SK-N-SH (cell line): ENCODE data around the gene DUSP3. TPM values are rescaled to one million over a fixed set of nuclear protein-coding genes. Genes with fewer than 3 reads are reported as not detected.

Source experiments
- CTCF ChIA-PET: fragments of 300-600, 350-600 bp; formaldehyde crosslinking; extraction: SDS; loops from one replicate; lab custom pipeline; 2021; lab: Yijun Ruan, JAX
- POLR2A ChIA-PET: fragments of 350-600 bp; sonication (Branson Sonifier 250); formaldehyde crosslinking; extraction: SDS; loops from one replicate; lab custom pipeline; 2020; ENCODE audit warnings: antibody characterized with exemption, inconsistent platforms; lab: Yijun Ruan, JAX
- DNase-seq: peaks from one replicate; pipeline ENCODE4 v3.0.0; 2012
- H2AFZ ChIP-seq: fragments of 200-600 bp; sonication (generic); 2 replicates; pipeline ENCODE4 v1.8.1; 2016; ENCODE audit warnings: antibody characterized with exemption, mild to moderate bottlenecking, low read depth
- H3F3A ChIP-seq: fragments of 200-600 bp; sonication (generic); replicated peaks from 2 replicates; pipeline ENCODE3; 2016; ENCODE audit warnings: antibody characterized with exemption, mild to moderate bottlenecking; ENCODE audit not compliant: insufficient read depth
- H3K27ac ChIP-seq, 2 experiments: fragments of 200-500 bp in 1 of 2; fragments of 200-600 bp in 1 of 2; sonication (Bioruptor generic) in 1 of 2; sonication (generic), shearing (Covaris generic) in 1 of 2; 2 replicates each; pipeline versions ENCODE4 v1.5.1 to v1.6.1; 2014 to 2016; ENCODE audit warnings: low read depth in 2 of 2, inconsistent platforms in 1 of 2, low read length in 1 of 2, mild to moderate bottlenecking in 1 of 2, mixed read lengths in 1 of 2
- H3K27me3 ChIP-seq: fragments of 200-600 bp; sonication (generic), shearing (Covaris generic); 2 replicates; pipeline ENCODE4 v1.6.1; 2016; ENCODE audit warnings: mixed run types; ENCODE audit not compliant: insufficient read depth
- H3K36me3 ChIP-seq, 2 experiments: fragments of 200-500 bp in 1 of 2; fragments of 200-600 bp in 1 of 2; sonication (Bioruptor generic) in 1 of 2; sonication (generic) in 1 of 2; replicated peaks in 1 of 2; 2 replicates each; pipeline versions ENCODE3 to v1.5.1; 2014 to 2016; ENCODE audit warnings: low read length in 1 of 2, mild to moderate bottlenecking in 1 of 2; ENCODE audit not compliant: insufficient read depth in 2 of 2, control insufficient read depth in 1 of 2
- H3K4me1 ChIP-seq, 2 experiments: fragments of 200-500 bp in 1 of 2; fragments of 200-600 bp in 1 of 2; sonication (Bioruptor generic) in 1 of 2; sonication (generic), shearing (Covaris generic) in 1 of 2; 2 replicates each; pipeline versions ENCODE4 v1.5.1 to v1.6.1; 2014 to 2016; ENCODE audit warnings: low read depth in 1 of 2, low read length in 1 of 2, mixed run types in 1 of 2; ENCODE audit not compliant: insufficient read depth in 2 of 2, control insufficient read depth in 1 of 2
- H3K4me2 ChIP-seq: fragments of 200-600 bp; sonication (generic), shearing (Covaris generic); 2 replicates; pipeline ENCODE4 v1.6.1; 2017; ENCODE audit warnings: mixed run types
- H3K4me3 ChIP-seq, 2 experiments: fragments of 200-500 bp in 1 of 2; fragments of 200-600 bp in 1 of 2; sonication (Bioruptor generic) in 1 of 2; sonication (generic), shearing (Covaris generic) in 1 of 2; 2 replicates each; pipeline versions ENCODE4 v1.5.1 to v1.8.1; 2014 to 2016; ENCODE audit warnings: low read depth in 2 of 2, inconsistent platforms in 1 of 2, low read length in 1 of 2, mild to moderate bottlenecking in 1 of 2, mixed read lengths in 1 of 2, moderate library complexity in 1 of 2
- H3K79me2 ChIP-seq: fragments of 200-600 bp; sonication (generic); 2 replicates; pipeline ENCODE4 v1.8.1; 2017; ENCODE audit warnings: mild to moderate bottlenecking; ENCODE audit not compliant: insufficient read depth
- H3K9ac ChIP-seq: fragments of 200-600 bp; sonication (generic); 2 replicates; pipeline ENCODE4 v1.6.1; 2017; ENCODE audit warnings: mixed run types
- H3K9me2 ChIP-seq: fragments of 200-600 bp; sonication (generic); 2 replicates; pipeline ENCODE4 v1.6.1; 2017; ENCODE audit warnings: mixed run types
- H3K9me3 ChIP-seq: fragments of 200-600 bp; sonication (generic); 2 replicates; pipeline ENCODE4 v1.6.1; 2017; ENCODE audit warnings: mixed run types, mild to moderate bottlenecking, moderate library complexity
- H4K20me1 ChIP-seq: fragments of 200-600 bp; sonication (generic); 2 replicates; pipeline ENCODE4 v1.6.1; 2017; ENCODE audit warnings: mild to moderate bottlenecking, mixed run types; ENCODE audit not compliant: insufficient read depth
- ELF1 ChIP-seq: IDR thresholded peaks from 2 replicates; pipeline ENCODE4 v1.4.0; 2012
- FOXJ3 ChIP-seq: sonication (generic); formaldehyde crosslinking; IDR thresholded peaks from 2 replicates; pipeline ENCODE4 v1.5.1; 2020; ENCODE audit warnings: mild to moderate bottlenecking, missing genetic modification reagents
- MEF2A ChIP-seq: IDR thresholded peaks from 2 replicates; pipeline ENCODE4 v1.4.0; 2012; ENCODE audit warnings: low read depth, borderline replicate concordance
- MXI1 ChIP-seq: IDR thresholded peaks from 2 replicates; pipeline ENCODE4 v1.6.1; 2012; ENCODE audit warnings: mild to moderate bottlenecking, low read depth, low read length, improper control_type of control experiment
- POLR2AphosphoS5 ChIP-seq: IDR thresholded peaks from 2 replicates; pipeline ENCODE4 v1.6.1; 2012; ENCODE audit warnings: low read depth, low read length
- RFX5 ChIP-seq: IDR thresholded peaks from 2 replicates; pipeline ENCODE4 v1.6.1; 2012; ENCODE audit warnings: mild to moderate bottlenecking, improper control_type of control experiment, low read length
- RXRA ChIP-seq: IDR thresholded peaks from 2 replicates; pipeline ENCODE4 v1.4.0; 2012; ENCODE audit warnings: low read depth, mild to moderate bottlenecking, borderline replicate concordance
- SIN3A ChIP-seq: IDR thresholded peaks from 2 replicates; pipeline ENCODE4 v1.6.1; 2012; ENCODE audit warnings: low read depth, mild to moderate bottlenecking, low read length, moderate library complexity, borderline replicate concordance
- WGBS: methylation state at CpG from one replicate; pipeline ENCODE4 v1.1.6; 2017; ENCODE audit warnings: low lambda C conversion rate; 5-methylcytosine and 5-hydroxymethylcytosine counted together
- polyA plus RNA-seq, 3 experiments: library from polyadenylated mRNA; depleted of rRNA; stranded (reverse); fragments of >200 nt; gene quantifications; 2 replicates each; pipeline ENCODE4 v1.2.3, GENCODE V29; 2012
- TF ChIP-seq, protein P1 (sequence below): IDR thresholded peaks from 2 replicates; pipeline ENCODE4 v1.4.0; 2012; ENCODE audit warnings: low read depth
- TF ChIP-seq, protein P2 (sequence below): fragments of 150-350 bp; IDR thresholded peaks from 2 replicates; pipeline ENCODE4 v1.6.1; 2016; ENCODE audit warnings: mild to moderate bottlenecking, low read depth, low read length
- TF ChIP-seq, protein P3 (sequence below): fragments of 200-600 bp; sonication (generic); IDR thresholded peaks from 2 replicates; pipeline ENCODE4 v1.6.1; 2017; ENCODE audit warnings: antibody characterized with exemption, mild to moderate bottlenecking, moderate library complexity
- TF ChIP-seq, protein P4 (sequence below): IDR thresholded peaks from 2 replicates; pipeline ENCODE4 v1.6.1; 2012; ENCODE audit warnings: mild to moderate bottlenecking, low read depth, low read length, moderate library complexity

Gene DUSP3
- polyA plus RNA-seq, 1 of the 3 experiments (the other 2 are of a cell fraction), result 31.5 TPM

DNA sequence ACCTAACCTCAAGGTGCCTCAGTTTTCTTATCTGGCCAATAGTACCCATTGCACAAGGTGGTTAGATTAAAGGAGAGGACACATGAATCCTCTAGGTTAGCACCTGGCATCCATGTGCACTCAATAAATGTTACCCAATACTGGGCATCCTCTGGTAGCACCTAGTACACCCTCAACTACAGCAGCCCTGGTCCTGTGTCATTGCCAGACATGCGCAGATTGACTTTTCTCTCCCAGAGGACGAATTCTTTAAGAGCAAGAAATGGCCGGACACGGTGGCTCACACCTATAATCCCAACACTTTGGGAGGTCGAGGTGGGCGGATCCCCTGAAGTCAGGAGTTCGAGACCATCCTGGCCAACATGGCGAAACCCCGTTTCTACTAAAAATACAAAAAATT, 7.3 kb downstream of the DUSP3 start (continued):
- TF ChIP-seq, protein P1, sequence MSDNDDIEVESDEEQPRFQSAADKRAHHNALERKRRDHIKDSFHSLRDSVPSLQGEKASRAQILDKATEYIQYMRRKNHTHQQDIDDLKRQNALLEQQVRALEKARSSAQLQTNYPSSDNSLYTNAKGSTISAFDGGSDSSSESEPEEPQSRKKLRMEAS, result no peak
- no peak for TF ChIP-seq RFX5
- TF ChIP-seq FOXJ3, result no peak
- TF ChIP-seq SIN3A, result no peak
- no peak for TF ChIP-seq POLR2AphosphoS5
- TF ChIP-seq, all 33 proteins: peak for 0

DNA sequence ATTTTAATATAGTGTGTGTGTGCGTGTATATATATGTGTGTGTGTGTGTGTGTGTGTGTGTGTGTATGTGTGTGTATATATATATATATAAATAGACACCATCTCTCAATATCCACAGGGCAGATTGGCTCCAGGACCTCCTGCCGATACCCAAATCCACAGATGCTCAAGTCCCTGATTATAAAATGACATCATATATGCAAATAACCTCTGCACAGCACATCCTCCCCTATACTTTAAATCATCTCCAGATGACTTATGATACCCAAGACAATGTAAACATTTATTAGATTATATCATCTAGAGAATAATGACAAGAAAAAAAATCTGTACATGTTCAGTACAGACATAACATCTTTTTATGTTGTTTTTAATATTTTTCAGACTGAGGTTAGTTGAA, 7.8 kb downstream of the DUSP3 start:
- WGBS, result 96% methylated on average over 2 of the region's 2 CpGs
- Histone ChIP-seq H3K4me3 (no peak overlapping the region), H3K27ac (no peak overlapping the region), H3K79me2 (peaks cover 24% of the 10 kb centered on the region), H3K9ac (no peak overlapping the region), H3K4me2 (no peak overlapping the region), H3K4me1 (no peaks in the 10 kb centered on the region), H3K9me2 (no peaks in the 10 kb centered on the region), H3K27me3 (no peaks in the 10 kb centered on the region), H3K36me3 (peaks cover 42 to 61% of the 10 kb centered on the region in 2 experiments), H3K9me3 (no peaks in the 10 kb centered on the region), H3F3A (peaks cover 22% of the 10 kb centered on the region), H4K20me1 (peaks cover 9% of the 10 kb centered on the region; the same call in 1 of the 2 replicates), H2AFZ (no peak overlapping the region)
- ChIA-PET CTCF (interaction anchor here (0.6 to 3.2 kb wide), 2 partner anchors 11 to 120 kb away, joined by 3 to 19 read pairs; no protein-coding TSS in a partner anchor), POLR2A (no interaction called here)
- TF ChIP-seq FOXJ3 (no peak), ELF1 (no peak), POLR2AphosphoS5 (no peak), MXI1 (no peak), MEF2A (no peak), RFX5 (no peak), RXRA (no peak)
- TF ChIP-seq, protein P2, sequence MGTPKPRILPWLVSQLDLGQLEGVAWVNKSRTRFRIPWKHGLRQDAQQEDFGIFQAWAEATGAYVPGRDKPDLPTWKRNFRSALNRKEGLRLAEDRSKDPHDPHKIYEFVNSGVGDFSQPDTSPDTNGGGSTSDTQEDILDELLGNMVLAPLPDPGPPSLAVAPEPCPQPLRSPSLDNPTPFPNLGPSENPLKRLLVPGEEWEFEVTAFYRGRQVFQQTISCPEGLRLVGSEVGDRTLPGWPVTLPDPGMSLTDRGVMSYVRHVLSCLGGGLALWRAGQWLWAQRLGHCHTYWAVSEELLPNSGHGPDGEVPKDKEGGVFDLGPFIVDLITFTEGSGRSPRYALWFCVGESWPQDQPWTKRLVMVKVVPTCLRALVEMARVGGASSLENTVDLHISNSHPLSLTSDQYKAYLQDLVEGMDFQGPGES, result no peak
- DNase-seq, result no peak

DNA sequence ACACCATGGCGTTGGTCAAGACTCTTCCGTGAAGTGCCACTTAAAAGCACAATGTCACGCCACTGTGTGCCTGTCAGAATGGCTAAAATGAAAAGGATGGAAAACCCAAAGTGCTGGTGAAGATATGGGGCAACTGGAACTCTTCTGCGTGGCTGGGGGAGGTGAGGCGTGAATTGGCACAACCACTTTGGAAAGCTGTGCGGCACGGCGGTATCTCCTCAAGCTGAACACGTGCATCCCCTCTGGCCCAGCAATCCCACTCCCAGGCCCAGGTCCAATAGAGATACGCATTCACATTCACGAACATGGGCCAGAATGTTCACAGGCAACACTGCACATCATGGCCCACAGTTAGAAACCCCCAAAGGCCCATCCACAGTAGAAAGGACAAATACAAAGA, 8.9 kb downstream of the DUSP3 start:
- Histone ChIP-seq H4K20me1 (no peaks in the 10 kb centered on the region), H3K27me3 (no peaks in the 10 kb centered on the region), H3K4me3 (no peak overlapping the region), H3K79me2 (peaks cover 13% of the 10 kb centered on the region), H3K27ac (no peak overlapping the region), H3K36me3 (peaks cover 39 to 58% of the 10 kb centered on the region in 2 experiments), H3K4me2 (no peak overlapping the region), H3K4me1 (no peaks in the 10 kb centered on the region), H3K9ac (no peak overlapping the region), H2AFZ (no peak overlapping the region), H3K9me3 (no peaks in the 10 kb centered on the region), H3F3A (peaks cover 22% of the 10 kb centered on the region), H3K9me2 (no peaks in the 10 kb centered on the region)
- 95% methylated on average over 11 of the region's 11 CpGs for WGBS
- DNase-seq, result no peak
- TF ChIP-seq MXI1 (no peak), POLR2AphosphoS5 (no peak)
- TF ChIP-seq, protein P3, sequence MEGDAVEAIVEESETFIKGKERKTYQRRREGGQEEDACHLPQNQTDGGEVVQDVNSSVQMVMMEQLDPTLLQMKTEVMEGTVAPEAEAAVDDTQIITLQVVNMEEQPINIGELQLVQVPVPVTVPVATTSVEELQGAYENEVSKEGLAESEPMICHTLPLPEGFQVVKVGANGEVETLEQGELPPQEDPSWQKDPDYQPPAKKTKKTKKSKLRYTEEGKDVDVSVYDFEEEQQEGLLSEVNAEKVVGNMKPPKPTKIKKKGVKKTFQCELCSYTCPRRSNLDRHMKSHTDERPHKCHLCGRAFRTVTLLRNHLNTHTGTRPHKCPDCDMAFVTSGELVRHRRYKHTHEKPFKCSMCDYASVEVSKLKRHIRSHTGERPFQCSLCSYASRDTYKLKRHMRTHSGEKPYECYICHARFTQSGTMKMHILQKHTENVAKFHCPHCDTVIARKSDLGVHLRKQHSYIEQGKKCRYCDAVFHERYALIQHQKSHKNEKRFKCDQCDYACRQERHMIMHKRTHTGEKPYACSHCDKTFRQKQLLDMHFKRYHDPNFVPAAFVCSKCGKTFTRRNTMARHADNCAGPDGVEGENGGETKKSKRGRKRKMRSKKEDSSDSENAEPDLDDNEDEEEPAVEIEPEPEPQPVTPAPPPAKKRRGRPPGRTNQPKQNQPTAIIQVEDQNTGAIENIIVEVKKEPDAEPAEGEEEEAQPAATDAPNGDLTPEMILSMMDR, result no peak
- TF ChIP-seq, protein P4, sequence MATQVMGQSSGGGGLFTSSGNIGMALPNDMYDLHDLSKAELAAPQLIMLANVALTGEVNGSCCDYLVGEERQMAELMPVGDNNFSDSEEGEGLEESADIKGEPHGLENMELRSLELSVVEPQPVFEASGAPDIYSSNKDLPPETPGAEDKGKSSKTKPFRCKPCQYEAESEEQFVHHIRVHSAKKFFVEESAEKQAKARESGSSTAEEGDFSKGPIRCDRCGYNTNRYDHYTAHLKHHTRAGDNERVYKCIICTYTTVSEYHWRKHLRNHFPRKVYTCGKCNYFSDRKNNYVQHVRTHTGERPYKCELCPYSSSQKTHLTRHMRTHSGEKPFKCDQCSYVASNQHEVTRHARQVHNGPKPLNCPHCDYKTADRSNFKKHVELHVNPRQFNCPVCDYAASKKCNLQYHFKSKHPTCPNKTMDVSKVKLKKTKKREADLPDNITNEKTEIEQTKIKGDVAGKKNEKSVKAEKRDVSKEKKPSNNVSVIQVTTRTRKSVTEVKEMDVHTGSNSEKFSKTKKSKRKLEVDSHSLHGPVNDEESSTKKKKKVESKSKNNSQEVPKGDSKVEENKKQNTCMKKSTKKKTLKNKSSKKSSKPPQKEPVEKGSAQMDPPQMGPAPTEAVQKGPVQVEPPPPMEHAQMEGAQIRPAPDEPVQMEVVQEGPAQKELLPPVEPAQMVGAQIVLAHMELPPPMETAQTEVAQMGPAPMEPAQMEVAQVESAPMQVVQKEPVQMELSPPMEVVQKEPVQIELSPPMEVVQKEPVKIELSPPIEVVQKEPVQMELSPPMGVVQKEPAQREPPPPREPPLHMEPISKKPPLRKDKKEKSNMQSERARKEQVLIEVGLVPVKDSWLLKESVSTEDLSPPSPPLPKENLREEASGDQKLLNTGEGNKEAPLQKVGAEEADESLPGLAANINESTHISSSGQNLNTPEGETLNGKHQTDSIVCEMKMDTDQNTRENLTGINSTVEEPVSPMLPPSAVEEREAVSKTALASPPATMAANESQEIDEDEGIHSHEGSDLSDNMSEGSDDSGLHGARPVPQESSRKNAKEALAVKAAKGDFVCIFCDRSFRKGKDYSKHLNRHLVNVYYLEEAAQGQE, result no peak
- ChIA-PET CTCF (interaction anchor here (1.0 to 3.2 kb wide), 3 partner anchors 10 to 191 kb away, joined by 3 to 19 read pairs (median 3); no protein-coding TSS in a partner anchor), POLR2A (interaction anchor here (0.8 kb wide), 1 partner anchor 9 kb away, joined by 3 read pairs; the partner anchor contains the start of gene DUSP3)
